ENCODE data around the gene PTCD2. TPM values are rescaled to one million over a fixed set of nuclear protein-coding genes. Genes with fewer than 3 reads are reported as not detected.
A peak's percentile ranks its signal among the peaks of the same experiment; 100 is the strongest.

PTCD2 gene
- total RNA-seq, 2 donors from 2014 or later: 2.6 to 3.9 TPM

- no peak for ATAC-seq
- H3K36me3 ChIP-seq (replicated peaks in 1 of 2; ENCODE audit: insufficient read depth in 1 of 2, low read depth in 2 of 2): no peaks in the 10 kb centered on the region
- WGBS, 2 donors: 57 to 70% methylated on average over 2 of the region's 2 CpGs
- intact Hi-C loops (cut with DNase I): no loop called here
- H3K9me3 ChIP-seq: no peaks in the 10 kb centered on the region
- DNase-seq: peak; percentile 10 to 21 (median 16)
- H3K4me3 ChIP-seq: no peak overlapping the region
- H3K27me3 ChIP-seq: no peaks in the 10 kb centered on the region
- H3K27ac ChIP-seq: no peak overlapping the region
- H3K4me1 ChIP-seq: peaks cover 29% of the 10 kb centered on the region
- TF ChIP-seq POLR2A (IDR thresholded peaks at IDR 0.05) (no peak), CTCF (IDR thresholded peaks at IDR 0.05) (no peak)
These were observed 36.8 kb upstream of the PTCD2 start for GRCh38 chr5:72283358-72283757.

GRCh38 chr5:72284559-72285423 lies 35.4 kb upstream of the PTCD2 start:
- H3K27me3 ChIP-seq: no peaks in the 10 kb centered on the region
- 52 to 64% methylated on average over 3 of the region's 3 CpGs for WGBS, 2 donors
- no peak overlapping the region for H3K4me3 ChIP-seq
- ATAC-seq (peak; percentile 53), DNase-seq (no peak)
- H3K4me1 ChIP-seq: peaks cover 29% of the 10 kb centered on the region
- intact Hi-C loops (cut with DNase I): no loop called here
- no peak for TF ChIP-seq POLR2A (IDR thresholded peaks at IDR 0.05)
- no peak for TF ChIP-seq CTCF (IDR thresholded peaks at IDR 0.05)
- peaks cover 0 to 2% of the 10 kb centered on the region in 2 donors for H3K36me3 ChIP-seq (replicated peaks in 1 of 2; ENCODE audit: insufficient read depth in 1 of 2, low read depth in 2 of 2)
- H3K27ac ChIP-seq: peak overlapping the region in 2 of 4 donors; percentile 27 to 58
- no peaks in the 10 kb centered on the region for H3K9me3 ChIP-seq

GRCh38 chr5:72285424-72285821 lies 34.8 kb upstream of the PTCD2 start:
- WGBS, 2 donors: 77 to 80% methylated on average over 3 of the region's 3 CpGs
- H3K27ac ChIP-seq: peak overlapping the region in 1 of 4 donors; percentile 27

GRCh38 chr5:72286798-72287197 lies 33.4 kb upstream of the PTCD2 start:
- Histone ChIP-seq H3K4me3 (no peak overlapping the region), H3K9me3 (no peaks in the 10 kb centered on the region), H3K27me3 (no peaks in the 10 kb centered on the region), H3K4me1 (peaks cover 29% of the 10 kb centered on the region), H3K27ac (no peak overlapping the region), H3K36me3 (replicated peaks in 1 of 2; ENCODE audit: insufficient read depth in 1 of 2, low read depth in 2 of 2) (peaks cover 0 to 2% of the 10 kb centered on the region in 2 donors)
- WGBS, 2 donors: 96% methylated on average over 5 of the region's 5 CpGs
- no peak for DNase-seq
- intact Hi-C loops (cut with DNase I): no loop called here
- TF ChIP-seq CTCF (IDR thresholded peaks at IDR 0.05): no peak
- no peak for ATAC-seq

More at GRCh38 chr5:72285424-72285821, 34.8 kb upstream of the PTCD2 start:
- H3K4me3 ChIP-seq: no peak overlapping the region
- peaks cover 29% of the 10 kb centered on the region for H3K4me1 ChIP-seq
- H3K36me3 ChIP-seq (replicated peaks in 1 of 2; ENCODE audit: insufficient read depth in 1 of 2, low read depth in 2 of 2): peaks cover 0 to 2% of the 10 kb centered on the region in 2 donors
- no peaks in the 10 kb centered on the region for H3K27me3 ChIP-seq
- TF ChIP-seq CTCF (IDR thresholded peaks at IDR 0.05) (no peak), POLR2A (IDR thresholded peaks at IDR 0.05) (no peak)
- DNase-seq (no peak), ATAC-seq (no peak)
- intact Hi-C loops (cut with DNase I): no loop called here
- no peaks in the 10 kb centered on the region for H3K9me3 ChIP-seq

All from body of pancreas (tissue), 4 donors.